Stimulated activated effector memory CD8-positive, alpha-beta T cell treated with anti-CD3 and anti-CD28 coated beads, Interleukin-12 subunit alpha, Interleukin-12 subunit beta, amount 100 ng/mL, for 72 hours (primary cell): ENCODE data around the gene LRRC17.
"Not testable (repeated sequence)": the region's sequence is repeated elsewhere in the genome, so short reads cannot be mapped to it uniquely, and the experiment has no call there.

Source experiments
- ATAC-seq: fragments of 150-1000 bp; cut with Tn5 transposase; 2 replicates; pipeline ENCODE4 v1.10.0; 2021
- DNase-seq, 2 donors: peaks; one replicate each; pipeline ENCODE4 v3.0.0; 2021 to 2022; ENCODE audit warnings: low spot score in 2 of 2
- H3K27ac Mint-ChIP-seq: one replicate; pipeline ENCODE4 v1.8.0; 2022; ENCODE audit warnings: mild to moderate bottlenecking, mixed read lengths
- H3K36me3 Mint-ChIP-seq: one replicate; pipeline ENCODE4 v1.8.0; 2022; ENCODE audit warnings: mild to moderate bottlenecking, mixed read lengths
- H3K4me1 Mint-ChIP-seq: one replicate; pipeline ENCODE4 v1.8.0; 2022; ENCODE audit warnings: mixed read lengths
- H3K4me3 Mint-ChIP-seq: one replicate; pipeline ENCODE4 v1.8.0; 2022; ENCODE audit warnings: mild to moderate bottlenecking, mixed read lengths
- H3K9me3 Mint-ChIP-seq: one replicate; pipeline ENCODE4 v1.8.0; 2022; ENCODE audit warnings: mixed read lengths

Gene LRRC17

DNA sequence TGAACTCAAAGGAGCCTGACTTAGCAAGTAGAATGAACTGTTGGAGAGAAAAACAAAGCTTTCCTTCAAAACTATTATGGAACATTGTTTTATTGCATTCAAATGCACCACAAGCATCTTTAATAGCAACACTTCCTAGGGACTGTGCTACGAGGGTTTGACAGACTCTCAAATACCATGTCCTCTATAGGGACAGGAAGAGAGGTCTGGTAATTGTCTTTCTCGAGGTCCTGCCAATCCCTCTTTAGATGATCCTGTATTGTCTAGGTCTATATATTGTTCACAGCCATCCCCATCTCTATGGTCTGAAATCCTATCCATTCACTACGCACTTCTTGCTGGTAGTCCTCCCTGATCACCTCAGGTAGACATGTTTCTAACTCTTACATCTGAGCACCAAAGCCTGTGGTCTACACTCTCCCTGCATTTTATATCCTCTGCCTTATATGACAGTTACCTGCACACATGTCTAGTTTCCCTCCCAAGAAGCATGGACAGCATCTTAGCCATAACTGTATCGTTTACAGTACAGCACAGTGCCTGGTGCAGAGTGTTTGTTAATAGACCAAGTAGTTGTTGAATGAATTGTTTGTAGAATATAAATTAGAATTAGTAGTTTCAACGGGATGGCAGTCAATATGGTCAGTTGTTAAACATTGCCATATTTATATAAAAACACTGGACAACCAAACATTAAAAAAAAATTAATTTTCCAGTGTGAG lies 21.7 kb upstream of the LRRC17 start:
- no peaks in the 10 kb centered on the region for H3K36me3 Mint-ChIP-seq
- no peak for DNase-seq
- no peaks in the 10 kb centered on the region for H3K4me1 Mint-ChIP-seq
- ATAC-seq = no peak
- no peaks in the 10 kb centered on the region for H3K9me3 Mint-ChIP-seq
- H3K27ac Mint-ChIP-seq = no peak overlapping the region
- no peak overlapping the region for H3K4me3 Mint-ChIP-seq

DNA sequence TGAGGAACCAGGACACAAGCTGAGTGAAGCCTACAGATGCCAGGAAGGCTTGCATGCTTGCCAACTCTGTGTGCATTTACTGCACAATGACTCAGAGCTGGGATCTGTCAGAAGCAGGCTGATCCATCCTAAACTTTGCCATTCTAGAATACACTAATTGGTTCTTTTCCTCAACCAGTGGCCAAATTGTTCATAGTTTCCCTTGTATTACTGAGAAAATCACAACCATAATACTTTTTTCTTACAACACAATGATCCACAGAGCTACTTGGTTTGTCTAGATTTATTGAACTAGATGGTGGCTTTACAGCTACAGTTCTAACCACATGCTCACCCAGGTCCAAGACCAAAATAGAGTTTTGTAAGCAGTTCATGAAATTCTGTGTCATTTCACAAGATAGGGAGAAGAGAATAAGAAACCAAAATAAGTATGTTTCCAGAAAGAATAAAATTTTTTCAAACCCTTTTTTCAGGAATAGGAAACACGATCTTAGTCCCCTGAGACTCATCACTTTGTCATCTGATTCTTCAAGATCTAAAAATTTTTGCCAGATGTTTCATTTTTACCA lies 21.0 kb upstream of the LRRC17 start:
- Mint-ChIP-seq H3K27ac (no peak overlapping the region), H3K9me3 (no peaks in the 10 kb centered on the region), H3K4me1 (no peaks in the 10 kb centered on the region), H3K36me3 (no peaks in the 10 kb centered on the region), H3K4me3 (no peak overlapping the region)
- ATAC-seq (no peak), DNase-seq (no peak)

DNA sequence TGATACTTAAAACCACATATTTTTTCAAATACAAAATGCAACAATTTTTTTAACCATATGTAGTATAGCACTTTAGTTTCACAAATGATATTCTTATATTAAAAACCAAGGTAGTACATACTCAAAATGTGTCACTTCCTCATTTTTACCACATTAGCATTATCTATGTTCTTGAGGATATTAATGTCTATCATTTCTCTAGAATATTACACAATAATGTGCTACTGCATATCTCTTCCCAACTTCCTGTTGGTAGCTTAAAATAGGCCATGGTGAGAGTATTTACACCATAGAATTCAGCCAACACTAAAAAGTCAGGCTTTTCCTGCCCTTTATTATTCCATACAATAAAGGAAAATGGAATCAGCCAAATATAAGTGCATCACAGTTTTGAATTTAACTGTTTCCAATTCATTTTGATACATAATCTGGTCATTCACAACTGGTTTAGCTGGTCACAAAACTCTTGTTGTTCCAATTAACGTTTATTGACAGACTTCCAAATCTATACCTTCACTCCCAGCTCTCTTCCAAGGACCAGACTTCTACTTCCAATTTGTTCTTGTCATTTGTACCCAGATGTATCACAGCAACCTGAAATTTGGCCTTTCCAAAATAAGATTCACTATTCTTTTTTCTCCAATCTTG lies 20.0 kb upstream of the LRRC17 start:
- DNase-seq = no peak
- Mint-ChIP-seq H3K9me3 (no peaks in the 10 kb centered on the region), H3K4me1 (no peaks in the 10 kb centered on the region), H3K27ac (no peak overlapping the region), H3K36me3 (no peaks in the 10 kb centered on the region), H3K4me3 (no peak overlapping the region)
- no peak for ATAC-seq

DNA sequence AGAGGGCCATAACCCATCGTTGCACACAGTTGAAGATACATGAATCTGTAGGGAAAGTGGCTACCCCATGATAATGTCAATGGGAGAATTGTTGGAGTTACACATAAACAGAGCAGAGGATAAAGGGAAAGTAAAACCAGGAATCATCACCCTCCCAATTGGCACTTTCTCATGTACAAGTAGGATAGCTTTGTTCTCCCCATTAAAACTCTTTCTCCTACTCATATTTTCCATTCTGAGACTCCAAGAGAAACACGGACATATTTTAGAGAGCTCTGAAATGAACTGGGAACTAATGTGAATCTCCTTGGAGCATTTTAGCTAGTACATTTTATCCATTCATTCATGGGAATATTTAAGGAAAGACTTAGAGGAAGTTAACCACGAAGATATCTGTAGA lies 17.2 kb upstream of the LRRC17 start:
- Mint-ChIP-seq H3K9me3 (no peaks in the 10 kb centered on the region), H3K36me3 (no peaks in the 10 kb centered on the region), H3K4me3 (no peak overlapping the region), H3K4me1 (no peaks in the 10 kb centered on the region), H3K27ac (no peak overlapping the region)
- DNase-seq (no peak), ATAC-seq (no peak)

DNA sequence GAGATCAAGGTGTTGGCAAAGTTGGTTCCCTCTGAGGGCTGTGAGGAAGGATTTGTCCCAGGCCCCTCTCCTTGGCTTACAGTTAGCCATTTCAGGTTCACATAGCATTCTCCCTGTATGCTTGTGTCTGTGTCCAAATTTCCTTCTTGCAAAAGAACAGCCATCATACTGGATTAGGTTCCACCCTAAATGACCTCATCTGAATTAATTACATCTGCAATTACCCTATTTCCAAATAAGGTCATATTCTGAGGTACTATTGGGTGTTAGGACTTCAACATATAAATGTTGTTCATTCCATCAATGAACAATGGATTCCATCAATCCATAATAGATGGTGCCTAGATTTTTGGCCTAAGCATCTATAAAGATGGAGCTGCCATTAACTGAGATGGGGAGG lies 16.2 kb upstream of the LRRC17 start:
- DNase-seq (no peak), ATAC-seq (no peak)
- Mint-ChIP-seq H3K27ac (no peak overlapping the region), H3K4me3 (no peak overlapping the region), H3K36me3 (no peaks in the 10 kb centered on the region), H3K9me3 (no peaks in the 10 kb centered on the region), H3K4me1 (no peaks in the 10 kb centered on the region)

DNA sequence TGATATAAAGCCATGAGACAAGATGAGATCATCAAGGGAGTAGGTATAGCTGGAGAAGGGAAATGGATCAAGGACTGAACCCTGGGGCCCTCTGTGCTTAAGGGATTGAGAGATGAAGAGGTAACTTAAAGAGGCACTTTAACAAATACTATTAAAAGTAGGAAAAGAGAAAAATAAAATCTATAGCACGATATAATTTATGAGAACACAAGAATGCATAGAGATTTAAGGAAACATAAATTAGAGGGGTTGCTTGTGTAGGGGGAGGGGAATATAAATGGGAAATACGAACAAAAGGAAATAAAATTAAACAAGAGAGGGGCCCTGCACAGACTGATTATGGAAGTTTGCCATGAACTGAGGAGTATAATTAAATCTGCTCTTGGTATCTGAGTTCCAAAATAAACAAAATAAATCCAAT lies 15.6 kb upstream of the LRRC17 start:
- Mint-ChIP-seq H3K36me3 (no peaks in the 10 kb centered on the region), H3K27ac (no peak overlapping the region), H3K4me1 (no peaks in the 10 kb centered on the region), H3K9me3 (no peaks in the 10 kb centered on the region), H3K4me3 (no peak overlapping the region)
- ATAC-seq = no peak
- DNase-seq = no peak

DNA sequence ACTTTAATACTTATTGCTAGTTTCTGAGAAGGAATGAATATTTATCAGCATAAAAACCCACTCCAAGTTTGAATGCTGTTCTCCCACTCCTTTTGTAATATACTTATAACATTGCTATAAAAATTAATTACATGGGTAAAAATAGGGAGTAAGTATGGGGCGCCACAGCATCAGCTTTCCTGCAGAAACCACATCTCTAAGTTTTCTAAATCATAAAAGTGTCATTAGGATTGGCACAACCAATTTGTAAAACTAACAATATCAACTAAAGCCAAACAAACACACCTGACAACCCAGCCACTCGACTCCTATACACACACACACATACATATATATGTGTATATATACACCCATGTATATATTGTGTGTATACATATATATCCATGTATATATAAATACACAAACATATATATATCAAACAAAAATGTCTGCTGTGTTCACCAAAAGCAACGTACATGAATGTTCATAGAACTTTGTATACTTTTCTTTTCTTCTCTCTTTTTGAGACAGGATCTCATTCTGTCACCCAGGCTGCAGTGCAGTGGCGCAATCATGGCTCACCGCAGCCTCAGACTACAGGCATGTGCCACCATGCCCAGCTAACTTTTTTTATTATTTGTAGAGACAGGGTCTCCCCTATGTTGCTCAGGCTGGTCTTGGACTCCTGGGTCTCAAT lies 14.8 kb upstream of the LRRC17 start:
- no peak for ATAC-seq
- Mint-ChIP-seq H3K4me3 (no peak overlapping the region), H3K36me3 (no peaks in the 10 kb centered on the region), H3K4me1 (no peaks in the 10 kb centered on the region), H3K27ac (no peak overlapping the region), H3K9me3 (no peaks in the 10 kb centered on the region)
- no peak for DNase-seq

DNA sequence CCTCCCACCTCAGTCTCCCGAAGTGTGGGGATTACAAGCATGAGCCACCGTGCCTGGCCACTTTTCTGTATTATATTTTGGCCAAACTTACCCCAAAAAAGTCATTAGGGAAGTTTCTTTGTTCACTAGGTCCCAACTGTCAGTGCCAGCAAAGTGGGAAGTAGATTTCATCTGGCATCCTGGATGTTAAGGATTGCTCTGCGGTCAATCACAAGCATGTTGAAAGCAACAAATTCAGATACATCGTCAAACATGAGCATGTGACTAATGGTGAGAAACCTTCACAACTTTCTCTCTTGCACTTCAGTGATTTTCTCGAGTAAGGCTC lies 14.3 kb upstream of the LRRC17 start:
- Mint-ChIP-seq H3K4me3 (no peak overlapping the region), H3K9me3 (no peaks in the 10 kb centered on the region), H3K36me3 (no peaks in the 10 kb centered on the region), H3K4me1 (no peaks in the 10 kb centered on the region), H3K27ac (no peak overlapping the region)
- DNase-seq = no peak
- no peak for ATAC-seq

DNA sequence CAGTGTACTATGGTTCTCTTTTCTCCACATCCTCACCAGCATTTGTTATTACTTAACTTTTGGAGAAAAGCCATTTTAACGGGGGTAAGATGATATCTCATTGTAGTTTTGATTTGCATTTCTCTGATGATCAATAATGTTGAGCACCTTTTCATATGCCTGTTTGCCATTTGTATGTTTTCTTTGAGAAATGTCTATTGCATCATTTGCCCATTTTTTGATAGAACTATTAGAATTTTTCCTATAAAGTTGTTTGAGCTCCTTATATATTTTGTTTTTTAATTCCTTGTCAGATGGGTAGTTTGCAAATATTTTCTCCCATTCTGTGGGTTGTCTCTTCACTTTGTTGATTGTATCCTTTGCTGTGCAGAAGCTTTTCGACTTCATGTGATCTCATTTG lies 10.7 kb upstream of the LRRC17 start:
- not testable (repeated sequence) for H3K36me3 Mint-ChIP-seq, DNase-seq, H3K4me3 Mint-ChIP-seq, H3K9me3 Mint-ChIP-seq, H3K27ac Mint-ChIP-seq, ATAC-seq, H3K4me1 Mint-ChIP-seq

DNA sequence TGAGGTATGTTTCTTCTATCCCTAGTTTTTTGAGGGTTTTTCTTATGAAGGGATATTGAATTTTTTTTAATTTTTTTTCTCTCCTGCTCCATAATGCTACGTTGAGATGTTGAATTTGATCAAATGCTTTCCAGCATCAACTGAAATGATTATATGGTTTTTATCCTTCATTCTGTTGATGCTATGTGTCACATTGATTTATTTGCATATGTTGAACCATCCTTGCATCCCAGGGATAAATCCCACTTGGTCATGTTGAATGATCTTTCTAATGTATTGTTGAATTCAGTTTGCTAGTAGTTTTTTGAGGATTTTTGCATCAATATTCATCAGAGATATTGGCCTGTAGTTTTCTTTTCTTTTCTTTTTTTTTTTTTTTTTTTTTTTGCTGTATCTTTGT lies 9.2 kb upstream of the LRRC17 start:
- H3K4me1 Mint-ChIP-seq, H3K36me3 Mint-ChIP-seq, H3K27ac Mint-ChIP-seq, H3K9me3 Mint-ChIP-seq, DNase-seq, H3K4me3 Mint-ChIP-seq, ATAC-seq: not testable (repeated sequence)

DNA sequence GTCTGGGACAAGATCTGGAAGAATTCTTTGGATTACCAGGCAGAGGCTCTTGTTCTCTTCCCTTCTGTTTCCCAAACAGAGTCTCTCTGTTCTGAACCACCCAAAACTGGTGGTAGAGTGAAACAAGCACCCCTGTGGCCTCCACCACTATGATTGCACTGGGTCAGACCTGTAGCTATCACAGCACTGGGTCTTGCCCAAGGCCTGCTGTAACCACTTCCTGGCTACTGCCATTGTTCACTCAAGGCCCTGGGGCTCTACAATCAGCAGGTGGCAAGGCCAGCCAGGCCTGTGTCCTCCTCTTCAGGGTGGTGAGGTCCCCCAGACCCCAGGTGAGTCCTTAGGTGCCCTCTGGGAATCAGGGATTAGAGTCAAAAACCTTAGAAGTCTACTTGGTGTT lies 4.1 kb upstream of the LRRC17 start:
- ATAC-seq = no peak
- DNase-seq = no peak
- peaks cover 9% of the 10 kb centered on the region for H3K9me3 Mint-ChIP-seq
- no peaks in the 10 kb centered on the region for H3K4me1 Mint-ChIP-seq
- H3K27ac Mint-ChIP-seq = no peak overlapping the region
- H3K36me3 Mint-ChIP-seq = no peaks in the 10 kb centered on the region
- H3K4me3 Mint-ChIP-seq = no peak overlapping the region

DNA sequence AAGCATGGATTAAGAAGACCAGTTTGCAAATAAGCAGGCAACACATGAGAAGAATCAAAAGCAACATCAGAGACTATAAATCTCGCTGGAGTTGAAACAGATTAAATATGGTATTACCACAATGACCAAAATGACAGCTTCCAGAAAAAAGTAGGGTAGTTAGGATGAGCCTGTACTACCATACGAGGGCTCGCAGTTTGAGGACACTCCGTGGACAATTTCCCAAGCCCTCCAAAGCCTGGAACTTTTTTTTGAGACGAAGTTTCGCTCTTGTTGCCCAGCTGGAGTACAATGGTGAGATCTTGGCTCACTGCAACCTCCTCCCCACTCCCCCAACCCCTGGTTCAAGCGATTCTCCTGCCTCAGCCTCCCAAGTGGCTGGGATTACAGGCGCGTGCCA lies 1.0 kb downstream of the LRRC17 start:
- Mint-ChIP-seq H3K4me3 (no peak overlapping the region), H3K9me3 (no peaks in the 10 kb centered on the region), H3K4me1 (no peaks in the 10 kb centered on the region), H3K36me3 (no peaks in the 10 kb centered on the region), H3K27ac (no peak overlapping the region)
- ATAC-seq (no peak), DNase-seq (no peak)

DNA sequence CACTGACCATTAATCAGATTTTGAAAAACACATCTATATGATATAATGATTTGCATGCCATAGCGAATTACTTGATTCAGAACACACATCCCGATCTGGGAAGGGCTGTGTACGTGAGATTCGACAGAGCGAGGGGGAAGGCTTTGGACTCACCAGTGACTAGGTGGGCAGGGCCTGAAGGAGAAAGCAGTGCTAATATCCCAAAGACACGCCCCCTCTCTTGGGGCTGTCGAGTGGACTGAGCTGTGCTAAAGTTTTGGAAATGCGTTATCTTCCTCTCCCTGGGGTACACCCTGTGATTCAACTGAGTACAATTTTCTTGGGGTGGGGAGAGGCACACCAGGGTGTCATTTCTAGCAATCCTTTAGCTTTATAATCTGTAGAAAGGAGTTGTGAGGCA lies 1.8 kb downstream of the LRRC17 start:
- ATAC-seq = no peak
- no peaks in the 10 kb centered on the region for H3K9me3 Mint-ChIP-seq

DNA sequence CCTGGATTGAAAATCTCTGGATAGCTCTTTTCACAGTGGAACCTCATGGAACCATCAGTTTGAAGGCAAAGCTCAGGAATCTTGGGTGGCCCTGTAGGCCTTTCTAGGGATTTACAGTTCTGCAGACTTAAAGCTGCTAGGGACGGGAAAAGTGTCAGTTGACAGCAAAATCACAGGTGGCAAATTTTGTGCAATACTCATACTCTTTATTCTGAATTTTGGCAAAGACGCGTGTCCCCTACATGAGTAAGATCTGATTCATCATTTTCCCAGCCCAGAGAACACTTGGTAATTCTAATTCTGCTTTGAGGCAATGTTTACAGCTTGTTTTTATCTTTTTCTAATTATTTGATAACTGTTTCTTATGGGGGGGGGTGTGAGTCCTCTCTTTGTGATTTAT lies 3.6 kb downstream of the LRRC17 start:
- ATAC-seq (no peak), DNase-seq (no peak)
- H3K9me3 Mint-ChIP-seq = no peaks in the 10 kb centered on the region
- H3K4me1 Mint-ChIP-seq = no peaks in the 10 kb centered on the region
- H3K36me3 Mint-ChIP-seq = no peaks in the 10 kb centered on the region
- H3K4me3 Mint-ChIP-seq = no peak overlapping the region
- no peak overlapping the region for H3K27ac Mint-ChIP-seq

More for the DNA sequence above, 1.8 kb downstream of the LRRC17 start:
- Mint-ChIP-seq H3K27ac (no peak overlapping the region), H3K4me1 (no peaks in the 10 kb centered on the region), H3K36me3 (no peaks in the 10 kb centered on the region), H3K4me3 (no peak overlapping the region)
- no peak for DNase-seq

DNA sequence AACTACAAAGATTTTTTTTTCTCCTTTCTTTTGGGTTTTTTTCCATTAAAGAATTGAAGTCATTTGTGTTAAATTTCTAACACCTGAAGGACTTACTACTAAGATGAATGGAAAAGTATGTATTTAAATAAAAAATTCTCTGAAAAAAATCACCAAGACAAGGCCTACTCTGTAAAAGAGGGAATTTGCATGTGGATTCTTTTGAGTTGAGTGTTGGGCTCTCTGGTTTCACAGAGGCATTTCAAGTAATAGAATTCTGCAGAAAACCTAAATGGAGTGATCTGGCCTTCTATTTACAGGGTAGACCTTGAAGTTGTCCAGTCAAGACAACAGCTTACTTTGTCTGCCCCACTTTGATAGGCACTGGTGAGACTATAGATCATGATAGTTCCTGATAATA lies 4.1 kb downstream of the LRRC17 start:
- DNase-seq (no peak), ATAC-seq (no peak)
- Mint-ChIP-seq H3K9me3 (no peaks in the 10 kb centered on the region), H3K4me1 (no peaks in the 10 kb centered on the region), H3K36me3 (no peaks in the 10 kb centered on the region), H3K27ac (no peak overlapping the region), H3K4me3 (no peak overlapping the region)
